Fibroblast of the aortic adventitia (primary cell): ENCODE measurements around the gene CPLX1. TPM values are rescaled to one million over a fixed set of nuclear protein-coding genes. Genes with fewer than 3 reads are reported as not detected.

Experiments
- DNase-seq: peaks from one replicate; pipeline ENCODE4 v3.0.0-alpha.2; 2010; ENCODE audit warnings: low read depth
- H3K4me3 ChIP-seq: 2 replicates; pipeline ENCODE4 v1.5.1; 2011; ENCODE audit warnings: low read depth, mild to moderate bottlenecking, control low read depth, low read length, moderate library complexity
- total RNA-seq: library from RNA; depleted of rRNA; stranded (reverse); fragments of >200 nt; gene quantifications from 2 replicates; pipeline ENCODE4 v1.2.3, GENCODE V29; 2012; ENCODE audit warnings: low replicate concordance
- TF ChIP-seq, protein P1 (sequence below): IDR thresholded peaks from 2 replicates; pipeline ENCODE4 v1.5.1; 2011; ENCODE audit warnings: mild to moderate bottlenecking, low read length, control low read depth, inconsistent platforms; ENCODE audit not compliant: insufficient read depth

Gene CPLX1
- total RNA-seq, 1 donor = not detected

DNA sequence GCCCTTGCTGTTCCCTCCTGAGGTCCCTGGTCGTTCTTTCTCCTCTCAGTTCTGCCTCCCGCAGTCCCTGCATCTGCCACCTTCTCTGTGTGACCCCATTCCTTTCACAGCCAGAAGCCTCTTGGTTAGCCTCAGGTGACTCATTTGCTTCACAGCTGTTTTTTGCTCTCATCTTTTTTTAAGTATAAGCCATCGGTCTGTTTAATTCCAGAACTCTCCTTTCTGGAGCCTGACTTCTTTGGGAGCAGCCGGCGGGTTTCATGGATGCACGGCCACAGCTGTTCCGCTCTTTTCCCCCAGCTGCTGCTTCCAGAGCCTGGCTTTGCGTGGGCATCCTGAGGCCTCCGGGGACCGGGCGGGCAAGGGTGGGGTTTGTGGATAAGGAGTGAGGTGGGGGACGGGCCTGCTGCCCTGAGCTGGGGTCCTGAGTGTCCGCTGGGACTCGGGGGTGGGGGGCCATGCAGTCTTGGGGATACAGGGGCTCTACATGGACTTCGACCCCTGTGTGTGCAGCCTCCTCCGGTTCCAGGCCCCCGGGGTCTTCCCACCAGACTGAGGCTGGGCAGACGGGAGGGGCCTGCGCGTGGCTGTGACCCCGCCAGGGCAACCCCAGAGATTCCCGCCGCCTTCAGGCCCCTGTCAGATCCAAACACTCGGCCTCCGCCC lies 73.6 kb downstream of the CPLX1 start:
- H3K4me3 ChIP-seq = no peak overlapping the region
- TF ChIP-seq, protein P1, sequence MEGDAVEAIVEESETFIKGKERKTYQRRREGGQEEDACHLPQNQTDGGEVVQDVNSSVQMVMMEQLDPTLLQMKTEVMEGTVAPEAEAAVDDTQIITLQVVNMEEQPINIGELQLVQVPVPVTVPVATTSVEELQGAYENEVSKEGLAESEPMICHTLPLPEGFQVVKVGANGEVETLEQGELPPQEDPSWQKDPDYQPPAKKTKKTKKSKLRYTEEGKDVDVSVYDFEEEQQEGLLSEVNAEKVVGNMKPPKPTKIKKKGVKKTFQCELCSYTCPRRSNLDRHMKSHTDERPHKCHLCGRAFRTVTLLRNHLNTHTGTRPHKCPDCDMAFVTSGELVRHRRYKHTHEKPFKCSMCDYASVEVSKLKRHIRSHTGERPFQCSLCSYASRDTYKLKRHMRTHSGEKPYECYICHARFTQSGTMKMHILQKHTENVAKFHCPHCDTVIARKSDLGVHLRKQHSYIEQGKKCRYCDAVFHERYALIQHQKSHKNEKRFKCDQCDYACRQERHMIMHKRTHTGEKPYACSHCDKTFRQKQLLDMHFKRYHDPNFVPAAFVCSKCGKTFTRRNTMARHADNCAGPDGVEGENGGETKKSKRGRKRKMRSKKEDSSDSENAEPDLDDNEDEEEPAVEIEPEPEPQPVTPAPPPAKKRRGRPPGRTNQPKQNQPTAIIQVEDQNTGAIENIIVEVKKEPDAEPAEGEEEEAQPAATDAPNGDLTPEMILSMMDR = no peak
- DNase-seq = no peak

DNA sequence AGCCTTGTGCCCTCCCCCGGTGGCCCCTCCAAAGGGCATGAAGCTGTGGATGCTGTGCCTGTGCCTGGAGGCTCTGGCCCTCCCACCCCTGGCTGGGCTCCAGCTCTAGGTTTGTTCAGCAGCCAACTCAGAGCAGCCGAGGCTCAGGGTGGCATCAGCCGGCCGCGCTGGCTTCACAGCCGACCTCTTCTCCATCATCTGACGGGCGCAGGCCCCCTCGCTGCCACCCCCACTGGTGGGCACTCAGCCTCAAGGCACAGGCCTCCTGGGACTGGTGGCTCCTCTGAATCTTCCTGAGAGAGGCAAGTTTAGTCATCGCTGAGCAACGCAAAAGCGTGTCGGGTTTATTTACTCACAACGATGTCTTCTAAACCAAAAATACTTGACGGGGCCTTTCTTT lies 74.3 kb downstream of the CPLX1 start:
- no peak overlapping the region for H3K4me3 ChIP-seq
- DNase-seq = no peak
- TF ChIP-seq, protein P1 = no peak

DNA sequence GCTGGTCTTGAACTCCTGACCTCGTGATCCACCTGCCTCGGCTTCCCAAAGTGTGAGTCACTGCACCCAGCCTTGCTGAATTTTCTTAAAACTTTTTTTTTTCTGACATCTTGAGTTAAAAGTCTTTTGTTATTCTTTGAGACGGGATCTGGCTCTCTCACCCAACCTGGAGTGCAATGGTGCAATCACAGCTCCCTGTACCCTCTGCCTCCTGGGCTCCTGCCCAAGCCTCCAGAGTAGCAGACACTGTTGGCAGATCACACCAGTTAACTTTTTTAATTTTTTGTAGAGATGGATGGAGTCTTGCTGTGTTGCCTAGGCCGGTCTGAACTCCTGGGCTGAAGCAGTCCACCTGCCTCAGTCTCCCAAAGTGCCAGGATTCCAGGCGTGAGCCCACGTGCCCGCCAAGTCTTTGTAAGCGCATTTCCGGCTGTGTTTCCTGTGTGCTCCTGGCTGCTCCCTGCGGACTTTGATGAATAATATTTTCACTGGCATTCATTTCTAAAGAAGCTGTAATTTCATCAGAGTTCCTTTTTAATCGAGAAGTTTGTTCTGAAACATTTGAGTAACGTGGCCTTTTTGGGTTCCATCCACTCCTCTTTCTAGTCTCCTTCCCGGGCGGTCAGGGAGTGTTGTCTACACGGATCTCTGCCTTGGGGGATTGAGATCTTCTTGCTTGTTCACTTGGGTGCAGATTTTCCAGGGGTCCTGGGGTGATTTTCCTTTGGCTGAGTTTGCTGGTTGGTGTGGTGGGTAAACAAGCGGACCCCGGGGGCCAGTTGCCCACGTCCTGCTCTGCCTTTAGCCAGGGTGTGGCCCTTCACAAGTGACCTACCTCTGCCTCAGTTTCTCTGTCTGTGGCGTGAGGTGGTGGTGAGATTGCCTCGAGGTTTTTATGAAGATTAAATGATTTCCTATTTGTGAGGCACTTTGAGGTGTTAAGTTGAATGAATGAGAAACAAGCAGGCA lies 75.9 kb downstream of the CPLX1 start:
- TF ChIP-seq, protein P1 = no peak
- H3K4me3 ChIP-seq = no peak overlapping the region
- DNase-seq = peak; percentile 80

DNA sequence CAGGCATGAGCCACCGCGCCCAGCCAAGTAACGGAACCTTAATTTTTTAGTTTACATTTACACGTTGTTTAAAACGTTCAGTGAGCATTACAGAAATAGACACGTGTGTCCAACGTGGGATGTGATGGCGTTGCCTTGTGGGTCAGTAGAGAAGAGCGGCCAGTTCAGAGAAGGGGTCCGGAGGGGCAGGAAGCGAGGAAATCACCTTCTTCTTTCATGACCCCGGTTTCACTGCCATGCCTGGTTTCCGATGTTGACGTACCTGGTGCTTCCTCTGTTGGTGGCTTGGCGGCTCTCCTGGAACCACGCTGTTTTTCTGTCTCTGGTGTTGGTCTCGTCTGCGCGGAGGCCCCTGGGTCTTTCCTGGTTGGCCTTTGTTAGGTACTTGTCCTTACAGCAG lies 77.5 kb downstream of the CPLX1 start:
- TF ChIP-seq, protein P1 = no peak
- no peak overlapping the region for H3K4me3 ChIP-seq
- no peak for DNase-seq

DNA sequence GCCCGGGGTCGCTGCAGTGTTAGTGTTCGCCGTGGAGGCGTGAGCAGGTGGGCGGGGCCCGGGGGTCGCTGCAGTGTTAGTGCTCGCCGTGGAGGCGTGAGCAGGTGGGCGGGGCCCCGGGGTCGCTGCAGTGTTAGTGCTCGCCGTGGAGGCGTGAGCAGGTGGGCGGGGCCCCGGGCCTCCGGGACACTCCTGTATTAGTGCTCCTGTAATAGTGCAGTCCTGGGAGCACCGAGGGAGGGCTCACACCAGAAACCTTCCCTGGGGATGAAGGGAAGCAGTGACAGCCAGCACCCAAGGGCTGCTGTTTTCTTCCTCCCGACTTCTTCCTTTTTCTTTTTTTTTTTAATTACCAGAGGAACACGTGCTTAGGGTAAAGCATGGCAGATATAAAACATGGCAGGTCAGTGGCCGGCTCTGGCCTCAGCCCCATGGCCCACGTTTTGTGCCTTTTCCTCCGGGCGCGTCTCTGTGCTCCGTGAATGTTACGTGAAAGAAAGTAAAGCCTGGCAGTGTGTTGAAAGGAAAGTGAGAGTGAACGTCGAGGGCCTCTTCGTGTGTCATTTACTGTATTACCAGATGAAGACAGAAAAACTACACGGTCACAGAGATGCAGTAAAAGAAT lies 78.3 kb downstream of the CPLX1 start:
- TF ChIP-seq, protein P1 = no peak
- no peak for DNase-seq
- no peak overlapping the region for H3K4me3 ChIP-seq

DNA sequence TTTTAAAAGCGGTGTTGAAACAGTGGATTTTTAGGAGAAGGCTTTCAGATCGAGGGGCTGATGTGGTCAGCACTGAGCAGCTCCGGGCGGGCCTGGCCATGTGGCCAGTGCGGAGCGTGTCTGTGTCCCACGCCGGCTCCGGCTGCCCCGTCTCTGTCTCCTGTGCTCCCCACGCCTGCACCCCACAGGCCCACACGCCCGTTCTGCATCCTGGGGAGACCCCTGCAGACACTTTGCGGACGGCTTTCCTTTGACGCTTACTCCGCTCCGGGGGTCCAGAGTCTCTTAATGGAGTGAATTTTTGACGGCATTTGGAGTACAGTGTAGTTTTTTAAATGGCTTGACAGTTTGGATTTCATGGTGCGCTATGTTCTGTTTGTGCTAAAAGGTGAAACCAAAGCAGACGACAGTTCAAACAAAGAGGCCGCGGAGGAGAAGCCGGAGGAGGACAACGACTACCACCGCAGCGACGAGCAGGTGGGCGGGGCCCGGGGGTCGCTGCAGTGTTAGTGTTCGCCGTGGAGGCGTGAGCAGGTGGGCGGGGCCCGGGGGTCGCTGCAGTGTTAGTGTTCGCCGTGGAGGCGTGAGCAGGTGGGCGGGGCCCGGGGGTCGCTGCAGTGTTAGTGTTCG lies 81.6 kb downstream of the CPLX1 start:
- TF ChIP-seq, protein P1 = no peak
- no peak overlapping the region for H3K4me3 ChIP-seq
- DNase-seq = no peak
